HEK293 (cell line): Measurements from ENCODE around the gene PAIP1.

Experiments used
- BCL11B ChIP-seq: fragments of 450-650 bp; formaldehyde crosslinking; IDR thresholded peaks from 2 replicates; pipeline ENCODE4 v1.5.1; 2016; ENCODE audit warnings: low read depth, missing biosample characterization, missing genetic modification characterization
- FEZF1 ChIP-seq: fragments of 450-650 bp; formaldehyde crosslinking; IDR thresholded peaks from 2 replicates; pipeline ENCODE4 v1.5.1; 2016; ENCODE audit warnings: missing biosample characterization, missing genetic modification characterization
- HIC1 ChIP-seq: fragments of 450-650 bp; formaldehyde crosslinking; IDR thresholded peaks from 2 replicates; pipeline ENCODE4 v1.5.1; 2016; ENCODE audit warnings: missing biosample characterization, missing genetic modification characterization
- IKZF3 ChIP-seq: fragments of 450-650 bp; IDR thresholded peaks from 2 replicates; pipeline ENCODE4 v1.5.0; 2018; ENCODE audit warnings: missing biosample characterization, mild to moderate bottlenecking, missing genetic modification characterization, moderate library complexity
- OSR2 ChIP-seq: fragments of 450-650 bp; formaldehyde crosslinking; IDR thresholded peaks from 2 replicates; pipeline ENCODE4 v1.5.1; 2016; ENCODE audit warnings: missing biosample characterization, missing genetic modification characterization
- PBX3 ChIP-seq: sonication (generic); formaldehyde crosslinking; IDR thresholded peaks from 2 replicates; pipeline ENCODE4 v1.8.1; 2022; ENCODE audit warnings: mild to moderate bottlenecking, moderate library complexity, missing genetic modification reagents
- PRDM4 ChIP-seq: fragments of 450-650 bp; formaldehyde crosslinking; IDR thresholded peaks from 2 replicates; pipeline ENCODE4 v1.5.1; 2017; ENCODE audit warnings: missing biosample characterization, missing genetic modification characterization
- RBAK ChIP-seq: fragments of 450-650 bp; formaldehyde crosslinking; IDR thresholded peaks from 2 replicates; pipeline ENCODE4 v1.5.1; 2016; ENCODE audit warnings: missing biosample characterization, missing genetic modification characterization
- ZBTB11 ChIP-seq: fragments of 450-650 bp; formaldehyde crosslinking; conservative IDR thresholded peaks from 2 replicates; pipeline ENCODE4 v1.5.1; 2016; ENCODE audit warnings: low read depth, missing biosample characterization, missing genetic modification characterization
- ZBTB17 ChIP-seq: fragments of 450-650 bp; formaldehyde crosslinking; IDR thresholded peaks from 2 replicates; pipeline ENCODE4 v1.5.1; 2016; ENCODE audit warnings: missing biosample characterization, missing genetic modification characterization
- ZBTB26 ChIP-seq: fragments of 450-650 bp; formaldehyde crosslinking; optimal IDR thresholded peaks from 2 replicates; pipeline ENCODE3; 2016; ENCODE audit warnings: missing biosample characterization, mild to moderate bottlenecking, missing genetic modification characterization
- ZNF10 ChIP-seq: fragments of 450-650 bp; formaldehyde crosslinking; IDR thresholded peaks from 2 replicates; pipeline ENCODE4 v1.5.1; 2017; ENCODE audit warnings: missing biosample characterization, missing genetic modification characterization
- ZNF132 ChIP-seq: fragments of 450-650 bp; formaldehyde crosslinking; IDR thresholded peaks from 2 replicates; pipeline ENCODE4 v1.5.1; 2017; ENCODE audit warnings: missing biosample characterization, missing genetic modification characterization, borderline replicate concordance
- ZNF148 ChIP-seq: fragments of 450-650 bp; formaldehyde crosslinking; IDR thresholded peaks from 2 replicates; pipeline ENCODE4 v1.5.0; 2017; ENCODE audit warnings: missing biosample characterization, missing genetic modification characterization, borderline replicate concordance
- ZNF175 ChIP-seq: fragments of 450-650 bp; formaldehyde crosslinking; IDR thresholded peaks from 2 replicates; pipeline ENCODE4 v1.5.1; 2016; ENCODE audit warnings: missing biosample characterization, missing genetic modification characterization
- ZNF211 ChIP-seq: fragments of 450-650 bp; formaldehyde crosslinking; IDR thresholded peaks from 2 replicates; pipeline ENCODE4 v1.5.1; 2016; ENCODE audit warnings: low read depth, missing biosample characterization, missing genetic modification characterization
- ZNF248 ChIP-seq: fragments of 450-650 bp; formaldehyde crosslinking; IDR thresholded peaks from 2 replicates; pipeline ENCODE4 v1.5.1; 2017; ENCODE audit warnings: missing biosample characterization, missing genetic modification characterization
- ZNF404 ChIP-seq: fragments of 450-650 bp; formaldehyde crosslinking; IDR thresholded peaks from 2 replicates; pipeline ENCODE4 v1.5.1; 2017; ENCODE audit warnings: missing biosample characterization, missing genetic modification characterization
- ZNF416 ChIP-seq: fragments of 450-650 bp; formaldehyde crosslinking; IDR thresholded peaks from 2 replicates; pipeline ENCODE4 v1.5.1; 2016; ENCODE audit warnings: missing biosample characterization, missing genetic modification characterization
- ZNF561 ChIP-seq: fragments of 450-650 bp; IDR thresholded peaks from 2 replicates; pipeline ENCODE4 v1.5.1; 2018; ENCODE audit warnings: missing biosample characterization, missing genetic modification characterization, borderline replicate concordance
- ZNF596 ChIP-seq: fragments of 450-650 bp; IDR thresholded peaks from 2 replicates; pipeline ENCODE4 v1.5.0; 2018; ENCODE audit warnings: missing biosample characterization, mild to moderate bottlenecking, missing genetic modification characterization, moderate library complexity
- ZNF610 ChIP-seq: fragments of 450-650 bp; formaldehyde crosslinking; IDR thresholded peaks from 2 replicates; pipeline ENCODE4 v1.5.1; 2016; ENCODE audit warnings: missing biosample characterization, missing genetic modification characterization, borderline replicate concordance
- ZNF777 ChIP-seq: fragments of 450-650 bp; formaldehyde crosslinking; IDR thresholded peaks from 2 replicates; pipeline ENCODE4 v1.5.1; 2017; ENCODE audit warnings: missing biosample characterization, missing genetic modification characterization, borderline replicate concordance
- ZNF785 ChIP-seq: fragments of 450-650 bp; formaldehyde crosslinking; IDR thresholded peaks from 2 replicates; pipeline ENCODE4 v1.5.1; 2016; ENCODE audit warnings: missing biosample characterization, missing genetic modification characterization
- ZNF792 ChIP-seq: fragments of 450-650 bp; formaldehyde crosslinking; IDR thresholded peaks from 2 replicates; pipeline ENCODE4 v1.5.1; 2016; ENCODE audit warnings: missing biosample characterization, missing genetic modification characterization
- ZNF830 ChIP-seq: fragments of 450-650 bp; IDR thresholded peaks from 2 replicates; pipeline ENCODE4 v1.5.0; 2018; ENCODE audit warnings: missing biosample characterization, missing genetic modification characterization, low read depth, mild to moderate bottlenecking, moderate library complexity
- ZSCAN16 ChIP-seq: fragments of 450-650 bp; formaldehyde crosslinking; IDR thresholded peaks from 2 replicates; pipeline ENCODE4 v1.5.1; 2016; ENCODE audit warnings: missing biosample characterization, missing genetic modification characterization

The PAIP1 gene

GRCh38 chr5:43556857-43557542, at the start of gene PAIP1 (continued):
- no peak for TF ChIP-seq ZNF404 (tag by site-specific recombination)
- TF ChIP-seq PRDM4 (tag by site-specific recombination), result peak; percentile 40; the same call in 1 of the 2 replicates
- no peak for TF ChIP-seq ZNF830 (tag by site-specific recombination)
- peak; percentile 62 for TF ChIP-seq HIC1
- TF ChIP-seq ZNF175 (tag by site-specific recombination), result no peak
- TF ChIP-seq FEZF1 (tag by site-specific recombination), result no peak
- TF ChIP-seq IKZF3 (tag by site-specific recombination), result 0 out of 2 replicates have a peak, but pooled peaks have one; percentile 28
- TF ChIP-seq ZNF610 (tag by site-specific recombination), result no peak
- peak; percentile 92 for TF ChIP-seq ZNF561 (tag by site-specific recombination)
- no peak for TF ChIP-seq ZNF148 (tag by site-specific recombination)
- TF ChIP-seq ZNF132 (tag by site-specific recombination), result no peak
- no peak for TF ChIP-seq ZSCAN16
- no peak for TF ChIP-seq BCL11B (tag by site-specific recombination)
- no peak for TF ChIP-seq ZNF785 (tag by site-specific recombination)
- no peak for TF ChIP-seq OSR2 (tag by site-specific recombination)
- TF ChIP-seq ZNF777 (tag by site-specific recombination), result no peak
- TF ChIP-seq ZNF248 (tag by site-specific recombination), result no peak
- TF ChIP-seq ZBTB26 (tag by site-specific recombination), result peak; percentile 82
- no peak for TF ChIP-seq ZNF211 (tag by site-specific recombination)
- TF ChIP-seq ZNF10, result peak; percentile 37; the same call in 1 of the 2 replicates
- TF ChIP-seq ZNF416, result no peak
- TF ChIP-seq PBX3 (CRISPR knock-in tag), result peak; percentile 52
- no peak for TF ChIP-seq ZNF792 (tag by site-specific recombination)
- no peak for TF ChIP-seq RBAK (tag by site-specific recombination)
- peak; percentile 18; the same call in 1 of the 2 replicates for TF ChIP-seq ZNF596
- TF ChIP-seq ZBTB17 (tag by site-specific recombination), result no peak
- TF ChIP-seq ZBTB11, result peak; percentile 80
